HCT116 (cell line): ENCODE results near the gene ARHGAP18. TPM values are rescaled to one million over a fixed set of nuclear protein-coding genes. Genes with fewer than 3 reads are reported as not detected.

ENCODE experiments used
- ATAC-seq: fragments of 200-7000 bp; cut with Tn5 transposase; 2 replicates; pipeline ENCODE4 v1.9.1; 2020; ENCODE audit warnings: mild to moderate bottlenecking, moderate library complexity
- BruUV-seq: library from RNA; stranded (reverse); fragments of 400-500 nt; replicated peaks from 2 replicates; lab custom pipeline; 2021; lab: Mats Ljungman, UMichigan
- CTCF ChIA-PET: fragments of 300-600 bp; sonication (Branson Sonifier 250); formaldehyde crosslinking; loops from one replicate; lab custom pipeline; 2021; ENCODE audit warnings: antibody characterized with exemption; lab: Charles Lee
- POLR2A ChIA-PET: fragments of 300-600, 350-600 bp; sonication (Branson Sonifier 250); formaldehyde crosslinking; loops from one replicate; lab custom pipeline; 2021; ENCODE audit warnings: antibody characterized with exemption; lab: Charles Lee
- RAD21 ChIA-PET, 2 experiments: fragments of 300-600 bp; sonication (Branson Sonifier 250); formaldehyde crosslinking; loops; one replicate each; lab custom pipeline; 2023; ENCODE audit warnings: low total read pairs in 2 of 2; ENCODE audit not compliant: uncharacterized antibody in 2 of 2, unreplicated experiment in 2 of 2, low non-redundant PET in 1 of 2; lab: Charles Lee
- DNase-seq: peaks from one replicate; pipeline ENCODE4 v3.0.0-alpha.2; 2010; ENCODE audit warnings: low read depth, low spot score
- H2AFZ ChIP-seq: fragments of 200-600 bp; shearing (Covaris generic), sonication (generic); 2 replicates; pipeline ENCODE4 v1.6.1; 2017; ENCODE audit warnings: low read depth, mixed run types, mixed read lengths, antibody characterized with exemption, low read length; ENCODE audit not compliant: poor library complexity, severe bottlenecking
- H3K27ac ChIP-seq: 2 replicates; pipeline ENCODE4 v1.5.1; 2012; ENCODE audit warnings: low read depth, low read length
- H3K27me3 ChIP-seq: fragments of 200-600 bp; sonication (generic); 2 replicates; pipeline ENCODE4 v1.6.1; 2016; ENCODE audit warnings: mixed run types, low read length, mixed read lengths; ENCODE audit not compliant: insufficient read depth
- H3K36me3 ChIP-seq, 2 experiments: fragments of 200-500 bp in 1 of 2; fragments of 200-600 bp in 1 of 2; sonication (Bioruptor generic) in 1 of 2; sonication (generic) in 1 of 2; 2 replicates each; pipeline versions ENCODE4 v1.5.1 to v1.6.1; 2014 to 2016; ENCODE audit warnings: low read length in 2 of 2, inconsistent platforms in 1 of 2, mixed read lengths in 1 of 2, mixed run types in 1 of 2; ENCODE audit not compliant: insufficient read depth in 2 of 2, control insufficient read depth in 1 of 2
- H3K4me1 ChIP-seq, 2 experiments: fragments of 200-600 bp in 1 of 2; sonication (generic) in 1 of 2; 2 replicates each; pipeline versions ENCODE4 v1.5.1 to v1.6.1; 2012 to 2017; ENCODE audit warnings: low read length in 2 of 2, inconsistent platforms in 1 of 2, mild to moderate bottlenecking in 1 of 2, mixed read lengths in 1 of 2, mixed run types in 1 of 2, moderate library complexity in 1 of 2; ENCODE audit not compliant: insufficient read depth in 2 of 2, control insufficient read depth in 1 of 2
- H3K4me2 ChIP-seq: fragments of 200-600 bp; sonication (generic); 2 replicates; pipeline ENCODE4 v1.6.1; 2017; ENCODE audit warnings: mixed run types, low read length, mixed read lengths
- H3K4me3 ChIP-seq, 2 experiments: fragments of 200-600 bp in 1 of 2; sonication (generic) in 1 of 2; replicated peaks in 1 of 2; 2 replicates each; pipeline ENCODE4 v1.5.1; 2011 to 2016; ENCODE audit warnings: low read length in 2 of 2, control low read depth in 1 of 2, low read depth in 1 of 2, mild to moderate bottlenecking in 1 of 2, mixed read lengths in 1 of 2, mixed run types in 1 of 2
- H3K79me2 ChIP-seq: fragments of 200-600 bp; sonication (generic); 2 replicates; pipeline ENCODE4 v1.6.1; 2017; ENCODE audit warnings: mild to moderate bottlenecking, mixed run types, low read length, moderate library complexity, mixed read lengths; ENCODE audit not compliant: insufficient read depth
- H3K9ac ChIP-seq: fragments of 200-600 bp; sonication (generic); 2 replicates; pipeline ENCODE4 v1.6.1; 2016; ENCODE audit warnings: low read length, mixed read lengths
- H3K9me2 ChIP-seq: fragments of 200-600 bp; sonication (generic), shearing (Covaris generic); 2 replicates; pipeline ENCODE4 v1.6.1; 2017; ENCODE audit warnings: mixed run types, mild to moderate bottlenecking, moderate library complexity; ENCODE audit not compliant: insufficient read depth
- H3K9me3 ChIP-seq, 2 experiments: fragments of 200-500 bp in 1 of 2; fragments of 200-600 bp in 1 of 2; sonication (Bioruptor generic) in 1 of 2; sonication (generic) in 1 of 2; 2 replicates each; pipeline ENCODE4 v1.6.1; 2014 to 2017; ENCODE audit warnings: low read length in 2 of 2, mixed read lengths in 2 of 2, inconsistent platforms in 1 of 2, low read depth in 1 of 2, mild to moderate bottlenecking in 1 of 2, mixed run types in 1 of 2, moderate library complexity in 1 of 2; ENCODE audit not compliant: control insufficient read depth in 1 of 2, insufficient read depth in 1 of 2
- H4K20me1 ChIP-seq: fragments of 200-600 bp; sonication (generic), shearing (Covaris generic); 2 replicates; pipeline ENCODE4 v1.6.1; 2017; ENCODE audit warnings: mixed run types, mild to moderate bottlenecking, moderate library complexity; ENCODE audit not compliant: insufficient read depth
- CBX3 ChIP-seq: IDR thresholded peaks from 2 replicates; pipeline ENCODE4 v1.6.1; 2012; ENCODE audit warnings: low read depth
- CEBPB ChIP-seq: IDR thresholded peaks from 2 replicates; pipeline ENCODE4 v1.6.1; 2012; ENCODE audit warnings: low read depth
- CTCF ChIP-seq, 3 experiments: fragments of 200-600 bp in 1 of 3; sonication (generic) in 1 of 3; IDR thresholded peaks in 2 of 3; conservative IDR thresholded peaks in 1 of 3; 2 replicates each; pipeline ENCODE4 v1.5.1; 2012 to 2017; ENCODE audit warnings: low read depth in 2 of 3, low read length in 2 of 3, antibody characterized with exemption in 1 of 3, borderline replicate concordance in 1 of 3, control low read depth in 1 of 3, mild to moderate bottlenecking in 1 of 3, mixed read lengths in 1 of 3, mixed run types in 1 of 3, moderate library complexity in 1 of 3; ENCODE audit not compliant: insufficient read depth in 1 of 3
- ELF1 ChIP-seq: IDR thresholded peaks from 2 replicates; pipeline ENCODE4 v1.6.1; 2012; ENCODE audit warnings: low read depth, borderline replicate concordance
- EZH2 ChIP-seq: fragments of 200-600 bp; sonication (generic); IDR thresholded peaks from 2 replicates; pipeline ENCODE4 v1.6.1; 2017; ENCODE audit warnings: antibody characterized with exemption, mixed run types
- JUND ChIP-seq: IDR thresholded peaks from 2 replicates; pipeline ENCODE4 v1.6.1; 2012
- POLR2AphosphoS5 ChIP-seq: IDR thresholded peaks from 2 replicates; pipeline ENCODE4 v1.6.1; 2011; ENCODE audit warnings: mild to moderate bottlenecking, low read depth, low read length, moderate library complexity
- RAD21 ChIP-seq: IDR thresholded peaks from 2 replicates; pipeline ENCODE4 v1.6.1; 2012; ENCODE audit warnings: low read depth, mild to moderate bottlenecking
- SIN3A ChIP-seq: IDR thresholded peaks from 2 replicates; pipeline ENCODE4 v1.6.1; 2012; ENCODE audit warnings: low read depth
- SP1 ChIP-seq: IDR thresholded peaks from 2 replicates; pipeline ENCODE4 v1.6.1; 2012; ENCODE audit warnings: low read depth
- SRF ChIP-seq: IDR thresholded peaks from 2 replicates; pipeline ENCODE4 v1.6.1; 2012; ENCODE audit warnings: low read depth
- TCF7L2 ChIP-seq: IDR thresholded peaks from 2 replicates; pipeline ENCODE4 v1.7.0; 2011; ENCODE audit warnings: borderline replicate concordance, inconsistent platforms; ENCODE audit not compliant: insufficient read depth, insufficient read length; ENCODE audit errors: extremely low read depth
- YY1 ChIP-seq: IDR thresholded peaks from 2 replicates; pipeline ENCODE4 v1.6.1; 2011; ENCODE audit warnings: low read length, low read depth, moderate library complexity, mild to moderate bottlenecking; ENCODE audit not compliant: insufficient replicate concordance; ENCODE audit errors: extremely low read depth
- ZFX ChIP-seq: fragments of 450-650 bp; IDR thresholded peaks from 2 replicates; pipeline ENCODE4 v1.6.1; 2017
- ZNF274 ChIP-seq: fragments of 200-500 bp; sonication (Bioruptor generic); IDR thresholded peaks from 2 replicates; pipeline ENCODE4 v1.6.1; 2014; ENCODE audit warnings: mild to moderate bottlenecking, low read depth, low read length, inconsistent platforms
- intact Hi-C: fragments of 100-400 bp; cut with micrococcal nuclease; formaldehyde crosslinking; loops from 2 replicates; pipeline ENCODE4 v1.10.0; 2022
- total RNA-seq: library from RNA; stranded (reverse); gene quantifications from one replicate; pipeline ENCODE4 v1.2.1, GENCODE V29; 2021; ENCODE audit not compliant: unreplicated experiment
- TF ChIP-seq, protein P1 (sequence below): IDR thresholded peaks from 2 replicates; pipeline ENCODE4 v1.6.1; 2011; ENCODE audit warnings: mild to moderate bottlenecking, low read length, moderate library complexity; ENCODE audit not compliant: insufficient replicate concordance; ENCODE audit errors: extremely low read depth
- TF ChIP-seq, protein P2 (sequence below): IDR thresholded peaks from 2 replicates; pipeline ENCODE4 v1.6.1; 2012
- TF ChIP-seq, protein P3 (sequence below): IDR thresholded peaks from 2 replicates; pipeline ENCODE4 v1.6.1; 2012; ENCODE audit warnings: low read depth

Gene ARHGAP18
- total RNA-seq, 1 experiment from 2014 or later, result 70.3 TPM

- TF ChIP-seq, protein P1, sequence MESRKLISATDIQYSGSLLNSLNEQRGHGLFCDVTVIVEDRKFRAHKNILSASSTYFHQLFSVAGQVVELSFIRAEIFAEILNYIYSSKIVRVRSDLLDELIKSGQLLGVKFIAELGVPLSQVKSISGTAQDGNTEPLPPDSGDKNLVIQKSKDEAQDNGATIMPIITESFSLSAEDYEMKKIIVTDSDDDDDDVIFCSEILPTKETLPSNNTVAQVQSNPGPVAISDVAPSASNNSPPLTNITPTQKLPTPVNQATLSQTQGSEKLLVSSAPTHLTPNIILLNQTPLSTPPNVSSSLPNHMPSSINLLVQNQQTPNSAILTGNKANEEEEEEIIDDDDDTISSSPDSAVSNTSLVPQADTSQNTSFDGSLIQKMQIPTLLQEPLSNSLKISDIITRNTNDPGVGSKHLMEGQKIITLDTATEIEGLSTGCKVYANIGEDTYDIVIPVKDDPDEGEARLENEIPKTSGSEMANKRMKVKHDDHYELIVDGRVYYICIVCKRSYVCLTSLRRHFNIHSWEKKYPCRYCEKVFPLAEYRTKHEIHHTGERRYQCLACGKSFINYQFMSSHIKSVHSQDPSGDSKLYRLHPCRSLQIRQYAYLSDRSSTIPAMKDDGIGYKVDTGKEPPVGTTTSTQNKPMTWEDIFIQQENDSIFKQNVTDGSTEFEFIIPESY, result no peak
These were observed 34.4 kb upstream of the ARHGAP18 start (continued) for GRCh38 chr6:129744201-129744879.

GRCh38 chr6:129740013-129740412 is 30.0 kb upstream of the ARHGAP18 start:
- peak overlapping the region; percentile 51; the same call in 1 of the 2 replicates for H3K27ac ChIP-seq
- H3K4me3 ChIP-seq, result no peak overlapping the region
- no peak for DNase-seq
- no TSS peak for BruUV-seq
- no peak overlapping the region for H3K4me2 ChIP-seq
- intact Hi-C loops, result no loop called here
- peaks cover 36 to 58% of the 10 kb centered on the region in 2 experiments for H3K4me1 ChIP-seq
- ChIA-PET RAD21 (no interaction called here), POLR2A (no interaction called here), CTCF (interaction anchor here (1.6 kb wide), 1 partner anchor 9 kb away, joined by 5 read pairs; no protein-coding TSS in a partner anchor)
- peak overlapping the region; percentile 40 for H2AFZ ChIP-seq
- no peaks in the 10 kb centered on the region for H3K27me3 ChIP-seq
- no peaks in the 10 kb centered on the region for H3K36me3 ChIP-seq
- H3K9me2 ChIP-seq, result no peaks in the 10 kb centered on the region
- no peaks in the 10 kb centered on the region for H3K79me2 ChIP-seq
- H4K20me1 ChIP-seq, result no peaks in the 10 kb centered on the region
- no peak for ATAC-seq
- no peak overlapping the region for H3K9ac ChIP-seq
- no peaks in the 10 kb centered on the region for H3K9me3 ChIP-seq
- no peak for TF ChIP-seq ELF1
- TF ChIP-seq SRF, result no peak
- no peak for TF ChIP-seq TCF7L2
- no peak for TF ChIP-seq YY1
- TF ChIP-seq CBX3, result no peak
- no peak for TF ChIP-seq RAD21
- TF ChIP-seq SP1, result no peak
- TF ChIP-seq CEBPB, result no peak
- no peak for TF ChIP-seq ZFX
- no peak for TF ChIP-seq EZH2
- TF ChIP-seq ZNF274, result no peak
- TF ChIP-seq, protein P2, sequence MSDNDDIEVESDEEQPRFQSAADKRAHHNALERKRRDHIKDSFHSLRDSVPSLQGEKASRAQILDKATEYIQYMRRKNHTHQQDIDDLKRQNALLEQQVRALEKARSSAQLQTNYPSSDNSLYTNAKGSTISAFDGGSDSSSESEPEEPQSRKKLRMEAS, result no peak
- TF ChIP-seq JUND, result no peak
- TF ChIP-seq, protein P3, sequence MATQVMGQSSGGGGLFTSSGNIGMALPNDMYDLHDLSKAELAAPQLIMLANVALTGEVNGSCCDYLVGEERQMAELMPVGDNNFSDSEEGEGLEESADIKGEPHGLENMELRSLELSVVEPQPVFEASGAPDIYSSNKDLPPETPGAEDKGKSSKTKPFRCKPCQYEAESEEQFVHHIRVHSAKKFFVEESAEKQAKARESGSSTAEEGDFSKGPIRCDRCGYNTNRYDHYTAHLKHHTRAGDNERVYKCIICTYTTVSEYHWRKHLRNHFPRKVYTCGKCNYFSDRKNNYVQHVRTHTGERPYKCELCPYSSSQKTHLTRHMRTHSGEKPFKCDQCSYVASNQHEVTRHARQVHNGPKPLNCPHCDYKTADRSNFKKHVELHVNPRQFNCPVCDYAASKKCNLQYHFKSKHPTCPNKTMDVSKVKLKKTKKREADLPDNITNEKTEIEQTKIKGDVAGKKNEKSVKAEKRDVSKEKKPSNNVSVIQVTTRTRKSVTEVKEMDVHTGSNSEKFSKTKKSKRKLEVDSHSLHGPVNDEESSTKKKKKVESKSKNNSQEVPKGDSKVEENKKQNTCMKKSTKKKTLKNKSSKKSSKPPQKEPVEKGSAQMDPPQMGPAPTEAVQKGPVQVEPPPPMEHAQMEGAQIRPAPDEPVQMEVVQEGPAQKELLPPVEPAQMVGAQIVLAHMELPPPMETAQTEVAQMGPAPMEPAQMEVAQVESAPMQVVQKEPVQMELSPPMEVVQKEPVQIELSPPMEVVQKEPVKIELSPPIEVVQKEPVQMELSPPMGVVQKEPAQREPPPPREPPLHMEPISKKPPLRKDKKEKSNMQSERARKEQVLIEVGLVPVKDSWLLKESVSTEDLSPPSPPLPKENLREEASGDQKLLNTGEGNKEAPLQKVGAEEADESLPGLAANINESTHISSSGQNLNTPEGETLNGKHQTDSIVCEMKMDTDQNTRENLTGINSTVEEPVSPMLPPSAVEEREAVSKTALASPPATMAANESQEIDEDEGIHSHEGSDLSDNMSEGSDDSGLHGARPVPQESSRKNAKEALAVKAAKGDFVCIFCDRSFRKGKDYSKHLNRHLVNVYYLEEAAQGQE, result no peak
- TF ChIP-seq SIN3A, result no peak
- no peak for TF ChIP-seq CTCF (IDR thresholded peaks at IDR 0.05 in 2 of 3, conservative IDR thresholded peaks at IDR 0.05 in 1 of 3; ENCODE audit: borderline replicate concordance in 1 of 3, insufficient read depth in 1 of 3, low read depth in 2 of 3, low read length in 2 of 3)
- no peak for TF ChIP-seq POLR2AphosphoS5
